Glomerular visceral epithelial cell (primary cell): ENCODE results near the gene GLTP.

ENCODE experiments used
- DNase-seq: peaks from one replicate; pipeline ENCODE4 v3.0.0-alpha.2; 2016; ENCODE audit errors: extremely low spot score

GLTP gene

GRCh38 chr12:109844983-109845823 lies 35.1 kb downstream of the GLTP start:
- peak; percentile 81 for DNase-seq

GRCh38 chr12:109844091-109844490 lies 36.2 kb downstream of the GLTP start:
- DNase-seq: no peak

GRCh38 chr12:109842021-109842420 lies 38.3 kb downstream of the GLTP start:
- no peak for DNase-seq

GRCh38 chr12:109841356-109841755 lies 39.0 kb downstream of the GLTP start:
- no peak for DNase-seq

GRCh38 chr12:109840305-109841074 lies 39.9 kb downstream of the GLTP start:
- DNase-seq: no peak

- no peak for DNase-seq
Observed at GRCh38 chr12:109839444-109839843, 40.9 kb downstream of the GLTP start.

- no peak for DNase-seq
Observed at GRCh38 chr12:109836916-109837315, 43.4 kb downstream of the GLTP start.

- no peak for DNase-seq
Observed at GRCh38 chr12:109835827-109836226, 44.5 kb downstream of the GLTP start.

GRCh38 chr12:109833307-109834189 lies 46.8 kb downstream of the GLTP start, which contains the start of gene TRPV4:
Gene TRPV4 (minus strand): TSS chr12:109833398. CDS start chr12:109814796, 18,602 bp downstream.
- DNase-seq: peak; percentile 42

- no peak for DNase-seq
Observed at GRCh38 chr12:109832541-109833306, 47.6 kb downstream of the GLTP start.

GRCh38 chr12:109831929-109832328 lies 48.4 kb downstream of the GLTP start:
- no peak for DNase-seq

- no peak for DNase-seq
Observed at GRCh38 chr12:109831365-109831764, 49.0 kb downstream of the GLTP start.

GRCh38 chr12:109830718-109831117 lies 49.6 kb downstream of the GLTP start:
- no peak for DNase-seq

GRCh38 chr12:109830267-109830666 lies 50.1 kb downstream of the GLTP start:
- no peak for DNase-seq

GRCh38 chr12:109829667-109830066 lies 50.7 kb downstream of the GLTP start:
- DNase-seq: no peak

GRCh38 chr12:109828754-109829511 lies 51.4 kb downstream of the GLTP start:
- no peak for DNase-seq

GRCh38 chr12:109827566-109828550 lies 52.5 kb downstream of the GLTP start:
- no peak for DNase-seq

- DNase-seq: no peak
Observed at GRCh38 chr12:109827080-109827479, 53.3 kb downstream of the GLTP start.

GRCh38 chr12:109824731-109825130 lies 55.6 kb downstream of the GLTP start:
- DNase-seq: no peak
